ENCODE measurements around the gene NAMPT.
"Not testable (repeated sequence)": the region's sequence is repeated elsewhere in the genome, so short reads cannot be mapped to it uniquely, and the experiment has no call there.

NAMPT gene

GRCh38 chr7:106298631-106299030 lies 13.8 kb upstream of the NAMPT start:
- DNase-seq = not testable (repeated sequence)

- DNase-seq = not testable (repeated sequence)
These were observed 13.4 kb upstream of the NAMPT start for GRCh38 chr7:106298155-106298554.

- DNase-seq = no peak
These were observed 9.6 kb upstream of the NAMPT start for GRCh38 chr7:106294334-106294733.

- DNase-seq = no peak
These were observed 6.5 kb upstream of the NAMPT start for GRCh38 chr7:106291247-106291646.

- DNase-seq = no peak
These were observed 5.5 kb upstream of the NAMPT start for GRCh38 chr7:106290319-106290718.

- no peak for DNase-seq
These were observed 5.1 kb upstream of the NAMPT start for GRCh38 chr7:106289848-106290247.

GRCh38 chr7:106288263-106288662 lies 3.5 kb upstream of the NAMPT start:
- DNase-seq = no peak

GRCh38 chr7:106287786-106288185 lies 3.0 kb upstream of the NAMPT start:
- DNase-seq = no peak

- no peak for DNase-seq
These were observed 1.2 kb upstream of the NAMPT start for GRCh38 chr7:106285855-106286492.

GRCh38 chr7:106285051-106285854 lies 470 bp upstream of the NAMPT start:
- DNase-seq = peak; percentile 83

- no peak for DNase-seq
These were observed 711 bp downstream of the NAMPT start for GRCh38 chr7:106283831-106284713.

GRCh38 chr7:106283501-106283830 lies 1.3 kb downstream of the NAMPT start:
- DNase-seq = no peak

GRCh38 chr7:106282852-106283251 lies 1.9 kb downstream of the NAMPT start:
- no peak for DNase-seq

- no peak for DNase-seq
These were observed 2.4 kb downstream of the NAMPT start for GRCh38 chr7:106282390-106282789.

GRCh38 chr7:106281585-106282318 lies 3.0 kb downstream of the NAMPT start:
- DNase-seq = no peak

GRCh38 chr7:106281127-106281526 lies 3.7 kb downstream of the NAMPT start:
- no peak for DNase-seq

GRCh38 chr7:106279425-106280197 lies 5.2 kb downstream of the NAMPT start:
- no peak for DNase-seq

GRCh38 chr7:106278695-106279094 lies 6.1 kb downstream of the NAMPT start:
- no peak for DNase-seq

- DNase-seq = no peak
These were observed 6.8 kb downstream of the NAMPT start for GRCh38 chr7:106277976-106278375.

- no peak for DNase-seq
These were observed 8.3 kb downstream of the NAMPT start for GRCh38 chr7:106276513-106276912.

- no peak for DNase-seq
These were observed 11.6 kb downstream of the NAMPT start for GRCh38 chr7:106273009-106273668.
